ENCODE results near the gene SEZ6L.

- TF ChIP-seq, protein P1, sequence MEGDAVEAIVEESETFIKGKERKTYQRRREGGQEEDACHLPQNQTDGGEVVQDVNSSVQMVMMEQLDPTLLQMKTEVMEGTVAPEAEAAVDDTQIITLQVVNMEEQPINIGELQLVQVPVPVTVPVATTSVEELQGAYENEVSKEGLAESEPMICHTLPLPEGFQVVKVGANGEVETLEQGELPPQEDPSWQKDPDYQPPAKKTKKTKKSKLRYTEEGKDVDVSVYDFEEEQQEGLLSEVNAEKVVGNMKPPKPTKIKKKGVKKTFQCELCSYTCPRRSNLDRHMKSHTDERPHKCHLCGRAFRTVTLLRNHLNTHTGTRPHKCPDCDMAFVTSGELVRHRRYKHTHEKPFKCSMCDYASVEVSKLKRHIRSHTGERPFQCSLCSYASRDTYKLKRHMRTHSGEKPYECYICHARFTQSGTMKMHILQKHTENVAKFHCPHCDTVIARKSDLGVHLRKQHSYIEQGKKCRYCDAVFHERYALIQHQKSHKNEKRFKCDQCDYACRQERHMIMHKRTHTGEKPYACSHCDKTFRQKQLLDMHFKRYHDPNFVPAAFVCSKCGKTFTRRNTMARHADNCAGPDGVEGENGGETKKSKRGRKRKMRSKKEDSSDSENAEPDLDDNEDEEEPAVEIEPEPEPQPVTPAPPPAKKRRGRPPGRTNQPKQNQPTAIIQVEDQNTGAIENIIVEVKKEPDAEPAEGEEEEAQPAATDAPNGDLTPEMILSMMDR (IDR thresholded peaks at IDR 0.05), result no peak
- no peak for TF ChIP-seq EP300 (IDR thresholded peaks at IDR 0.05)
- no peak for TF ChIP-seq POLR2AphosphoS5 (IDR thresholded peaks at IDR 0.05)
- TF ChIP-seq POLR2A (IDR thresholded peaks at IDR 0.05), result no peak
Measured at GRCh38 chr22:26162926-26163325, 6.3 kb upstream of the SEZ6L start.
